T-helper 2 cell treated with Interferon-gamma antibody and Interleukin-4, amounts not matched to agents 5 μg/mL and 100 μg/mL, for 36 hours (primary cell): ENCODE data around the gene POU2F2.

ENCODE experiments used
- DNase-seq: peaks from one replicate; pipeline ENCODE4 v3.0.0; 2021; ENCODE audit warnings: low spot score
- H3K27ac Mint-ChIP-seq: one replicate; pipeline ENCODE4 v1.8.0; 2021; ENCODE audit warnings: mild to moderate bottlenecking, mixed read lengths
- H3K27me3 Mint-ChIP-seq: one replicate; pipeline ENCODE4 v1.8.0; 2021; ENCODE audit warnings: low read depth, mixed read lengths
- H3K36me3 Mint-ChIP-seq: one replicate; pipeline ENCODE4 v1.8.0; 2021; ENCODE audit warnings: low read depth, mixed read lengths
- H3K4me1 Mint-ChIP-seq: one replicate; pipeline ENCODE4 v1.8.0; 2021; ENCODE audit warnings: low read depth, mixed read lengths
- H3K4me3 Mint-ChIP-seq: one replicate; pipeline ENCODE4 v1.8.0; 2022; ENCODE audit warnings: mild to moderate bottlenecking, moderate library complexity, mixed read lengths
- H3K9me3 Mint-ChIP-seq: one replicate; pipeline ENCODE4 v1.8.0; 2021; ENCODE audit warnings: mixed read lengths

POU2F2 gene

DNA sequence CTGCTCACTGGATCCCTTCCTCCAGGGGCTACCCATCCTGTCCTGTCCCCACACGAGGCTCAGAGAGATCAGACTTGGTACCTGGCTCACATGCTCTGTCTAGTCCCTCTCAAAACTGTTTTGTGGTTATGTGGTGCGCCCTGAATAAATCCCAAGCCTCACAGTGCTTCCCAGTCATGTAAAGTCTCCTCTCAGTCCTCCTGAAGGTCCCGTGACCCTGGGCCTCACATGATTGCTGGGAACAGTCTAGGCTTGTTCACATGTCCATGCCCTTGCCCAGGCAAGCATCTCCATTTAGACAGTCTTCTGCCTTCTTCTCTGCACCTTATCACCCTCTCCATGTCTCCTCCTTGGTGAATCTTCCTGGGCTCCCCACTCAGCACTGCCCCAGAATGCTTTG, 36.0 kb upstream of the POU2F2 start:
- H3K27ac Mint-ChIP-seq: no peak overlapping the region
- H3K9me3 Mint-ChIP-seq: no peaks in the 10 kb centered on the region

DNA sequence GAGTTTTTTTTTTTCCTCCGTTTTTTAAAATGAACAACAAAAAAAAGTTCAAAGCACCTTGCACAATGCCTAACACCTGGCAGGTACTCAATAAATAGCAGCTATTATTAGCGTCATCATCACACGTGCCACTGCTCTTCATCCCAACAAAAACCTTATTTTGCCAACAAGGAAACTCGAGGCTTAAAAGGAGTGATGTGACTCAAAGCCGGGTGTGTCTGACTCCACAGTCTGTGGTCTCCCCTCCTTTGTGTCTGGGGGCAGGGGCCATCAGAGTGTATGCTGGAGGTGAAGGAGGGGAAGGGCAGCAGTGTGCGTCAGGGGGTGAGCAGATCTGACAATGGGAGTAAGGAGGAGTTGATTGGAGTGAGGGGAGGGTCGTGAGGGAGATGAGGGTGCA, 34.1 kb upstream of the POU2F2 start:
- Mint-ChIP-seq H3K27me3 (peaks cover 3% of the 10 kb centered on the region), H3K36me3 (no peaks in the 10 kb centered on the region), H3K4me3 (no peak overlapping the region), H3K27ac (no peak overlapping the region), H3K9me3 (no peaks in the 10 kb centered on the region), H3K4me1 (peaks cover 3% of the 10 kb centered on the region)
- no peak for DNase-seq

More for the DNA sequence above, 36.0 kb upstream of the POU2F2 start:
- peaks cover 3% of the 10 kb centered on the region for H3K4me1 Mint-ChIP-seq
- DNase-seq: no peak
- no peaks in the 10 kb centered on the region for H3K27me3 Mint-ChIP-seq
- H3K4me3 Mint-ChIP-seq: no peak overlapping the region
- no peaks in the 10 kb centered on the region for H3K36me3 Mint-ChIP-seq

DNA sequence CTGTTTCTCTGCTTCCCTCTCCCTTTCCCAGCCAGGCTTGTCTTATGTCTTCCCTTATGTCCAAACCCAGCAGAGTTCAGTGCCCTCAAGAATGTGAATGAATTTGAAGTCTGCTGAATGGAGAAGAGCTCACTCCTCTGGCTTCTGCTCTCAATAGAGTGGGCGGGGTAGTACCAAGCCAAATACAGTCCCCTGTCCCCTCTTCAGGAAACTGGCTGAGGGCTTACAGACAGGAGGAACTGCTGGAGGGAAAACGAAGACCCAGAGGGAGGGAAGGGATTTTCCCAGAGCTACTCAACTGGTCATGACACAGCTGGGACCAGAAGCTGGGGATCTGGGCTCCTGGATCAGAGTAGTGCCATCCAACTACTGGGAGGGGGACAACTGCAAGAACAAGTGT, 32.9 kb upstream of the POU2F2 start:
- DNase-seq: no peak
- Mint-ChIP-seq H3K27ac (no peak overlapping the region), H3K27me3 (peaks cover 9% of the 10 kb centered on the region), H3K36me3 (no peaks in the 10 kb centered on the region), H3K4me1 (peaks cover 3% of the 10 kb centered on the region), H3K4me3 (no peak overlapping the region), H3K9me3 (no peaks in the 10 kb centered on the region)

DNA sequence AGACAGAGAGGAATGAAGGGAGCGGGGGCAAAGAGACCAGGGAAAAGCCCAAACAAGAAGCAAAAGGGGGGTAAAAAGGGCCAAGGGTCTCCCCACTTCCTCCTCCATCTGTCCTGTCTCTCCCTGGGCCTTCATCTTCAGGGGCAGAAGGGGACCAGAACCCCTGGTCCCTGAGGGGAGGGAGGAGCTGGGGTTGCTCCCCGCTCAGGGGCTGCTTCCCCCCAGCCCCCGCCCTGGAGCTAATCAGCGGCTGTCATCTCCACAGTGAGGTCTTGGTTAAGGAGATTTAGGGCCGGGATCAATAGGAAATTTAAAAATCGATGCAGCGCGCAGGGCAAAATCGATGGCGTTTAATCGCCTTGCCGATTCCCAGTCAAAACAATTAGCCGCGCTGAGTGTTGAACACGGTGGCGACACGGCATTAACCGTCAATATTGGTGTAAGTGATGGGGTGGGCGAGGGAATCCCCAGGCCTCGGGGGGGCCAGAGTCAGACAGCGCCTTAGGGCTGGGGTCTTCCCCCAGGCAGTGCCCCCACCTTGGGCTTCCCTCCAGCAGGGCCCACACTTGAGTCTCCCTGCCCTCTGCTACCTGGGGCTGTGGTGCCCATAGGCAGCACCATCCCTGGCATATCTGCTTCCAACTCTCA, 29.5 kb upstream of the POU2F2 start:
- Mint-ChIP-seq H3K9me3 (no peaks in the 10 kb centered on the region), H3K27ac (no peak overlapping the region), H3K4me3 (no peak overlapping the region), H3K36me3 (no peaks in the 10 kb centered on the region), H3K27me3 (peaks cover 13% of the 10 kb centered on the region), H3K4me1 (peaks cover 3% of the 10 kb centered on the region)
- no peak for DNase-seq

DNA sequence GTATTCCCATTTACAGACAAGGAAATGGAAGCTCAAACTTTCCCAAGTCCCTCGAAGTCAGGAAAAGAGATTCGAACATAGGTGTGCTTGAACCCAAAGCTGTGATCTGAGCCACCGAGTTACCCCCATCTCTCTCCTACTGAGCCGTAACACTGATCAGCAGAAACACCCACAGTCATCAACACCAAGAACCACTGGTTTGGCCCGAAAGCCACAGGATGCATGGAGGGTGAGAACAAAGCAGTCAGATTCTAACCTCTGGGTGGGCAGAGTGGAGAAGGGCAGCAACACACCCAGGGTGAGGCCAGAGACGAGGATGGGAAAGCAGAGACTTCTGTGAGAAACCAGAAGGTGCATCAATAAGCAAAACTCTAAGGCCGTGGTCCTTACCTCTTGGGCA, 27.7 kb upstream of the POU2F2 start:
- Mint-ChIP-seq H3K27me3 (peaks cover 17% of the 10 kb centered on the region), H3K4me3 (no peak overlapping the region), H3K9me3 (no peaks in the 10 kb centered on the region), H3K4me1 (peaks cover 4% of the 10 kb centered on the region), H3K36me3 (no peaks in the 10 kb centered on the region), H3K27ac (no peak overlapping the region)
- DNase-seq: no peak

DNA sequence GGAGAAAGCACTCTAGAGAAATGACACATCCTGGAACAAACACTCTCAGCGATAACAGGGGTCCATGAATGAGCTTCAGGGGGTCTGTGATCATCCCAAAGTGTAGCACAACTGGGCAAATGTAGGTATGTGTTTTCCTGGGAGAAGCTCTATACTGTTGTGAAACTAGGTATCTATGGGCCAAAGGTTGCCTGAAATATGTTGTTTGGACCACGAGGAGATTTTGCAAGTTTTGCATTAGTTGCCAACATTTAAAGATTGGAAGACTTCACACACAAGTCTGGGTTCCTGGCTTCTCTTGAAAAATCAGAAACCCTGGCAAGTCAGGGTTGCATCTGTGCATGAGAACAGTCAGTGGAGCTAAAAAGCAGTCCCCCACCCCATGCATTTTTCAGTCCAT, 26.7 kb upstream of the POU2F2 start:
- no peak overlapping the region for H3K4me3 Mint-ChIP-seq
- H3K36me3 Mint-ChIP-seq: no peaks in the 10 kb centered on the region
- no peak for DNase-seq
- no peak overlapping the region for H3K27ac Mint-ChIP-seq
- H3K27me3 Mint-ChIP-seq: peaks cover 17% of the 10 kb centered on the region
- peaks cover 11% of the 10 kb centered on the region for H3K4me1 Mint-ChIP-seq
- H3K9me3 Mint-ChIP-seq: no peaks in the 10 kb centered on the region

DNA sequence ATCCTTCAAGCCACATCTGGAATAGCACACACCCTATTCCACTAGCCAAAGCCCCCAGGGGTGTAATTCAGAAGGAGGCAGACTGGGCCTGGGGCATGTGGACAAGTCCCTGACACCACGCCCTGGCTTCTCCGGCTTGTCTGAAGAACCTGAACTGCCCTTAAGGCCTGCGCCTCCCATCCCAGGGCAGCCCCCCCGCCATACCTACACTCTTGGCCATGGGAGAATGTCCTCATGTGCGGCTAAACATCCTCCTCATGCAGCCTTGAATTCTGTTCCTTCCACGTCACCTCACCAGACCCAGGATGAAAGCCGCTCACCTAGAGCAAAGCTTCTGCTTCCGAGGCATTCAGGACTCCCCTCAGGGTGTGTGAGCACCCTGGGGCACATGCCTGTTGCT, 24.3 kb upstream of the POU2F2 start:
- no peaks in the 10 kb centered on the region for H3K36me3 Mint-ChIP-seq
- no peaks in the 10 kb centered on the region for H3K9me3 Mint-ChIP-seq
- H3K27me3 Mint-ChIP-seq: peaks cover 15% of the 10 kb centered on the region
- peaks cover 11% of the 10 kb centered on the region for H3K4me1 Mint-ChIP-seq
- no peak overlapping the region for H3K27ac Mint-ChIP-seq
- H3K4me3 Mint-ChIP-seq: no peak overlapping the region
- DNase-seq: no peak

DNA sequence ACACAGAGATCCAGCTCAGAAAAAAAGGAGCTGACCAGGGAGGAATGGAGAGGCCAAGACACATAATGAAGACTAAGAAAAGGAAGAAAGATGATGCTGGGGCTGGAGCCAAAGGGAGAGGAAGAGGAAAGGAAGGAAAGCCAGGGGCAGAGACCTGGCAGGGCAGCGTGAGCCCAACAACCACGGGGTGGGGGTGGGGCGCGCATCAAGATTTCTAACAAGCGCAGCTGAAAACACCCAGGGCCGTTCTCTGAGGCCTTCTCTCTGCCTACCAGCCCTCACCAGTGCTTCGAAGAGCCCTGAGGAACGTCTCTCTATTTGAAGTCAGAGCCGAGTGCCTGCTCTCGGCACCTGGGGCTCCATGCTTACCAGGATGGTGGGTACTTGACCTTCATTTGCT, 23.6 kb upstream of the POU2F2 start:
- Mint-ChIP-seq H3K9me3 (no peaks in the 10 kb centered on the region), H3K4me3 (no peak overlapping the region), H3K4me1 (peaks cover 11% of the 10 kb centered on the region), H3K27me3 (peaks cover 9% of the 10 kb centered on the region), H3K27ac (no peak overlapping the region), H3K36me3 (no peaks in the 10 kb centered on the region)
- DNase-seq: no peak

DNA sequence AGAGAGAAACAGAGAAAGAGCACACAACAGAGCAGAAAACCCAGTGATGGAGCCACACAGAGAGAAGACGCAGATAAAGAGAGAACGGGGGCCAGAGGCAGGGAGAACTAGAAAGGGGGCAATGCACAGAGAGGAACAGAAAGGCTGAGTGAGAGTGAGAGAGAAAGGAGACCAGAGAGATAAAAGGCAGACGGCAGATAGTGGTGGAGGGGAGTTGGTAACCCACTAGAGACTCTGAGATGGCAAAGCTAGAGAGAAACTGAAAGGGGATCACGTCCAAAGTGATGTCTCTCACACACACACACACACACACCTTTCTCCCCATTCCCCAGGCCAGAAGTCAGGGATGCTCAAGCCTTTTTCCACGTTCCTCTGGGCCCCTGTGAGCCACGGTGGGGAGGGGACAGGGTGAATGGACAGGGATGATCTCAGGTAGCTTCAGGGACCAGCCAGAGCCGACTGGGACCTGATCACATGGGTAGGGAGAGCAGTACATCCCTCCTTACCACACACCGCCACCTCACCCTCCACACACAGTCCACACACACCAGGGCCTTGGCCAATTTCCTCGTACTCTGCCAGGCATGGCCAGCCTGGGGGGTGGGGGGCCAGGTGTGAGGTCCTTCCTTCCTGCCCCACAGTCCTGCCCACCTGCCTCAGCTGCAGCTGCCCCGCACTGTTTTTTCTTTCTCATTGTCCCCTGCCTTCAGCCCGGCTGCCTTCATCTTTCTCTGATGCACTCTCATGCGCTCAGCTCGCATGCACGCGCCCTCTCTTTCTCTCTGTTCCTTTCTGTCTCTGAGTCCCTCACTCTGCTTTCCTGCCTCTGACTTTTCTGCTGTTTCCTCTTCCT, 22.5 kb upstream of the POU2F2 start:
- Mint-ChIP-seq H3K36me3 (no peaks in the 10 kb centered on the region), H3K4me3 (peak overlapping the region; percentile 44), H3K4me1 (peaks cover 11% of the 10 kb centered on the region), H3K27me3 (peaks cover 7% of the 10 kb centered on the region), H3K9me3 (no peaks in the 10 kb centered on the region), H3K27ac (peak overlapping the region; percentile 64)
- DNase-seq: no peak

DNA sequence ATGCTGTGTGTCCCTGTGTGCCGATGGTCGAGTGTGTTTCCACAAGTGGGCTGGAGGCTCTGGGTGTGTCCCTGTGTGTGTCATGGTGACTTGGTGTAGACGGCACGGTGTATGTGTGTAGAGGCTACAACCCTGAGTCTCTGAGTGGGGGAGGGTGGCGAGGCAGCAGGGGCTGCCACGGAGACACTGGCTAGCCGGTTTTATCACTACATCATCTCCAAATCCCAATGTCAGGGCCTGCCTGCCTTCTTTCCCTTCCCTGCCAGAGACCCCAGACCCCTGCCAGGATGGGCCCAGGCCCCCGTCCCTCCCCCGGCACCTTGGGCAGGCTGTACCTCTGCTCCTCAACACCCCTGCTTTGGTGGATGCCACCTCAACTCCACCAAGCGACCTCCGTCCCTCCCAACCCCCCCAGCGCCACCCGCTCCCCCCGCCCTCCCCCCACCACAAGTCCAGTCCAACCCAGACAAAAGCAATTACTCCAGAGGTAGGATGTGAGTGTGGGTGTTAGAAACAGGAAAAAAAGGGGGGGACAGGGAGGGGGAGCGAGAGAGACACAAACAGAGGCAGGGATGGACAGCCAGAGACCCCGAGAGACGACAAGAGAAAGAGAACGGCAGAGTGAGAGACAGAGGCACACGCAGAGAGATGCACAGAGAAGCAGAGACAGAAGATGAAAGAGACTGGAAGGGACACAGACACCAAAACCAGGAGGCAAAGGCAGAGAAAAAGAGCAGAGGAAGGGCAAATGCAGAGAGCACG, 21.6 kb upstream of the POU2F2 start:
- Mint-ChIP-seq H3K9me3 (no peaks in the 10 kb centered on the region), H3K27ac (peak overlapping the region; percentile 33), H3K4me3 (peak overlapping the region; percentile 44), H3K36me3 (no peaks in the 10 kb centered on the region), H3K27me3 (peaks cover 5% of the 10 kb centered on the region), H3K4me1 (peaks cover 16% of the 10 kb centered on the region)
- DNase-seq: no peak

DNA sequence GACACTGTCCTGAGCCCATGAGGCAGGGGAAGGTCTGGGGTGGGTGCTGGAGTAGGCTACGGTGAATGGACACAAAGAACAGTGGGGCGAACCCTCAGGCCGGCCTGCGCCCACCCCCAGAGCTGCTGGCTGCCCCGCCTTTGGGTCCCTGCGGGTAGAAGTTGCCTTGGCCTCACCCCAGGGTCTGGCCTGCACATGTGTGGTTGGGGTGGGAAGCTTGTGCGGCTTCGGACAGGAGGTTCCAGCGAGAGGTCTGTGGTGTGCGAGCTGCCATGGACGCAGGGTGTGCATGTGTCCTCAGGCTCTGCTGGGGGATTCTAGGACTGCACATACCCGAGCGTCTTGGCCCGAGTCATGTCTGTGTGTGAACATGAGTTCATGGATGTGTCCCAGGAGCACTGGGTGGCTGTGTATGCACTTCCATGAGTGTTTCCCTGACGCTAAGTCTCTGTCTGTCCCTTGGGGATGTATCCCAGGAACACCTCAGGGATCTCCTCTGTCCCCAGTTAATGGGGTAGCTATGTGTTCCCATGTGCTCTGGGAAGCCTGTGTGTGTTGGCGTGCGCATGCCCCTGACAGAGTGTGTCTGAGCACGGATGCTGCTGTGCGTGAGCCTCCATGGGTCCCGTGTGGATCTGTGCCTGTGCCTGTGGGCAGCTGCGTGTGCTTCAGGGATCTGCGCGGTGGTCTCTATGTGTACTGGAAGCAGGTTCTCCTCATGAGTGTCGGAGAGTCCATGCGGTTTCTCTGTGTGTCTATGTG, 20.8 kb upstream of the POU2F2 start:
- H3K4me3 Mint-ChIP-seq: no peak overlapping the region
- peaks cover 16% of the 10 kb centered on the region for H3K4me1 Mint-ChIP-seq
- H3K36me3 Mint-ChIP-seq: no peaks in the 10 kb centered on the region
- H3K27me3 Mint-ChIP-seq: peaks cover 8% of the 10 kb centered on the region
- H3K27ac Mint-ChIP-seq: no peak overlapping the region
- H3K9me3 Mint-ChIP-seq: no peaks in the 10 kb centered on the region
- DNase-seq: no peak

DNA sequence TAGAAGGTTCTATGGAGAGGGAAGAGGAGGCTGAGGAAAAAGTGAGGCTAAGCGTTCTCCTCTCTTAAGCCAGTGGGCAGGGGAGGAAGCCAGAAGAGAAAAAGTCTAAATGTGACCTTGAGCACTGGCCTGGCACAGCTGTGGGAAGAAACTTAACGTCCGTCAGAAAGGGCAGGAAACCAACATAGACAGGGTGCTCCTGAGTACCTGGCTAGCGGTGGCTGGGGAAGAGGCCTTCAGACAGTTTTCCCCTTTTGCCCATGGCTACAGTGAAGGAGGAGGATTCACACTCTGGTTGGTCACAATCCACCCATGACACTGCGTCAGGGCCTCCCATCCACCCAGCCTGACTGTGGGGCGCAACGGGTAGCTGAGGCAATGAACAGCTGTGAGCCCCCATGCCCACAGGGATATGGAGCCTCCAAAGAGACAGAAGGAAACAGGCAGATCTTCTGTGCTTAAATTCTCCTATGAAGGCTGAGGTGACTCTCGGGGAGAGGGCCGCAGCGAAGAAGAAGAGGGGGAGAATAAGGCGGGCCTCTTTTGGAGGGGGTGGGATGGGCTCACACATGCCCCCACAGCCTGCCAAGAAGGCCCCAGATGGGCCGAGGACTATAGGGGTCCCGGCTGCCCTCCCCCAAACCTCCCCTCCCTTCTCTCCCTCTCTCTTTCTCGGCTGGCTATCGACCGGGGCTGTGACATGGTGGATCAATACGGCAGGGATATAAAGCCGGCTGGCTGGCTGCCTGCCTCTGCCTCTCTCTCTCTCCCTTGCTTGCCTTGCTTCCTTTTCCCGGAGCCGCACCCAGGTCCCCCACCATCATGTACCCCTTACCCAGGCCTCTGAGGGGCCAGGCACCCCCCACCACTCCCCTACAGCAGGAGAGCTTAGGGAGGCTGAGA, 19.8 kb upstream of the POU2F2 start:
- DNase-seq: no peak
- Mint-ChIP-seq H3K9me3 (no peaks in the 10 kb centered on the region), H3K4me1 (peaks cover 16% of the 10 kb centered on the region), H3K27me3 (peaks cover 13% of the 10 kb centered on the region), H3K36me3 (no peaks in the 10 kb centered on the region), H3K27ac (no peak overlapping the region), H3K4me3 (no peak overlapping the region)

DNA sequence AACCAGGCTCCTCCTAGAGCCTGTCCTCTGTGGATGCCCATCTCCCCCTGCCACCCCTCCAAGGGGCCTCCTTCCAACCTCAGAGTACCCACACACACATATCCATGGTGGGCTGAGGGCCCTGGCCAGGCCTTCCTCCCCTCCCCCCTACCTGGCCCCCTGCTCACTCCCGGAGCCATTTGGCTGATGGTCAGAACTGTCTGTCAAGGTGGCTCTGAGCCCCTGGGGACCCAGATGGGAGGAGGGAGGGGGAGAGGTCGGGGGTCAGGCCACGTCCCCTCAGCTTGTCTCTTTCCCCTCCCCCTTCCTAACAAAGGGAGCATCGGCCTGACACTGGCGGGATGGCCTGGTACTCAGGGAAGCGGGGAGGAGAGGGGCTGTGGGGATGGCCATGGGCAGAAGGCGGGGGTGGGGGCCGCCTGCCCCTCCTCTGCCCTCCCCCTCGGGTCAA, 18.7 kb upstream of the POU2F2 start:
- H3K27me3 Mint-ChIP-seq: peaks cover 17% of the 10 kb centered on the region
- peaks cover 16% of the 10 kb centered on the region for H3K4me1 Mint-ChIP-seq
- no peak for DNase-seq
- no peaks in the 10 kb centered on the region for H3K36me3 Mint-ChIP-seq
- no peak overlapping the region for H3K27ac Mint-ChIP-seq
- H3K4me3 Mint-ChIP-seq: no peak overlapping the region
- H3K9me3 Mint-ChIP-seq: no peaks in the 10 kb centered on the region
